Measurements from ENCODE around the gene RNF130.
A peak's percentile ranks its signal among the peaks of the same experiment; 100 is the strongest.
"Not testable (repeated sequence)": the region's sequence is repeated elsewhere in the genome, so short reads cannot be mapped to it uniquely, and the experiment has no call there.

The RNF130 gene

GRCh38 chr5:180053061-180053602 lies 18.4 kb downstream of the RNF130 start:
- no peak for DNase-seq

- peak; percentile 20 for DNase-seq
Measured at GRCh38 chr5:180052211-180052818, 19.2 kb downstream of the RNF130 start.

- DNase-seq: no peak
Measured at GRCh38 chr5:180050121-180050940, 21.2 kb downstream of the RNF130 start.

- DNase-seq: no peak
Measured at GRCh38 chr5:180049185-180049548, 22.4 kb downstream of the RNF130 start.

- peak; percentile 26 for DNase-seq
Measured at GRCh38 chr5:180047667-180048066, 23.9 kb downstream of the RNF130 start.

GRCh38 chr5:180046656-180047055 lies 24.9 kb downstream of the RNF130 start:
- DNase-seq: no peak

GRCh38 chr5:180045889-180046499 lies 25.6 kb downstream of the RNF130 start:
- DNase-seq: no peak

- no peak for DNase-seq
Measured at GRCh38 chr5:180043377-180043776, 28.2 kb downstream of the RNF130 start.

GRCh38 chr5:180041301-180042274 lies 30.0 kb downstream of the RNF130 start:
- DNase-seq: no peak

- no peak for DNase-seq
Measured at GRCh38 chr5:180040287-180041214, 31.0 kb downstream of the RNF130 start.

- DNase-seq: no peak
Measured at GRCh38 chr5:180035206-180035931, 36.2 kb downstream of the RNF130 start.

GRCh38 chr5:180034564-180034963 lies 37.0 kb downstream of the RNF130 start:
- peak; percentile 77 for DNase-seq

- no peak for DNase-seq
Measured at GRCh38 chr5:180027459-180028089, 44.0 kb downstream of the RNF130 start.

- no peak for DNase-seq
Measured at GRCh38 chr5:180026734-180027458, 44.7 kb downstream of the RNF130 start.

GRCh38 chr5:180026320-180026719 lies 45.2 kb downstream of the RNF130 start:
- DNase-seq: peak; percentile 51

GRCh38 chr5:180021900-180022299 lies 49.7 kb downstream of the RNF130 start:
- DNase-seq: no peak

- no peak for DNase-seq
Measured at GRCh38 chr5:180020176-180020575, 51.4 kb downstream of the RNF130 start.

GRCh38 chr5:180018347-180019060 lies 53.1 kb downstream of the RNF130 start:
- no peak for DNase-seq

GRCh38 chr5:180015523-180015922 lies 56.0 kb downstream of the RNF130 start:
- DNase-seq: not testable (repeated sequence)
